Measurements from ENCODE around the gene C20orf173. TPM values are rescaled to one million over a fixed set of nuclear protein-coding genes. Genes with fewer than 3 reads are reported as not detected.

The C20orf173 gene, protein sequence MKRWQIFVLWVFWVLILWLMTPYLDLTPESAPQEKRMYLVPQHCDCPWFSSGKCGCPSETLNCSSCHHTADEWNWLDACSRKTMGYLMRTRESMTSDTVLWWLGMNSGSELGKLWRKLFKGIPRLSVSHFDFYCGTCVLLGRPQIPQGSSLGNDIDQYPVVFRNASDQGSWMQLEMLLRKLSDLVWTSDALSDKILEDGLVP
- not detected in 2 replicates for total RNA-seq

DNA sequence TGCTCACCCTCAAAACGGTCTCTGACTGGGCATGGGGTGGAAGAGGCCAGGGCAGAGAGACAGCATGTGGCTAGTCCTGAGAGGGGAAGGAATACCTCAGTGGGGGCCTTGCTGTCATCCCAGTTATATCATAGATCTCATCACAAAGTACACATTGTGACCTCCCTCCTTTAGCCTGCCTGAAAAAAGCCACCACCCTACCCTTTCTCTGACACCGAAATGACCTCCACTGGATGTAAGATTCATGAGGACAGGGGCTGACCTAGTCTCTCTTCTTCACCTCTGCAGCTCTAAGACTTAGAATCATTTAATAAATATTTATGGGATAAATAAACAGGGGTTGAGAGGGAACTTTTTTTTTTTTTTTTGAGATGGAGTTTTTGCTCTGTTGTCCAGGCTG is at the start of gene C20orf173:
C20orf173 (minus strand) TSS at position 101 of the 400 bp plus-strand sequence. CDS start 279 bp downstream, outside the sequence.

DNA sequence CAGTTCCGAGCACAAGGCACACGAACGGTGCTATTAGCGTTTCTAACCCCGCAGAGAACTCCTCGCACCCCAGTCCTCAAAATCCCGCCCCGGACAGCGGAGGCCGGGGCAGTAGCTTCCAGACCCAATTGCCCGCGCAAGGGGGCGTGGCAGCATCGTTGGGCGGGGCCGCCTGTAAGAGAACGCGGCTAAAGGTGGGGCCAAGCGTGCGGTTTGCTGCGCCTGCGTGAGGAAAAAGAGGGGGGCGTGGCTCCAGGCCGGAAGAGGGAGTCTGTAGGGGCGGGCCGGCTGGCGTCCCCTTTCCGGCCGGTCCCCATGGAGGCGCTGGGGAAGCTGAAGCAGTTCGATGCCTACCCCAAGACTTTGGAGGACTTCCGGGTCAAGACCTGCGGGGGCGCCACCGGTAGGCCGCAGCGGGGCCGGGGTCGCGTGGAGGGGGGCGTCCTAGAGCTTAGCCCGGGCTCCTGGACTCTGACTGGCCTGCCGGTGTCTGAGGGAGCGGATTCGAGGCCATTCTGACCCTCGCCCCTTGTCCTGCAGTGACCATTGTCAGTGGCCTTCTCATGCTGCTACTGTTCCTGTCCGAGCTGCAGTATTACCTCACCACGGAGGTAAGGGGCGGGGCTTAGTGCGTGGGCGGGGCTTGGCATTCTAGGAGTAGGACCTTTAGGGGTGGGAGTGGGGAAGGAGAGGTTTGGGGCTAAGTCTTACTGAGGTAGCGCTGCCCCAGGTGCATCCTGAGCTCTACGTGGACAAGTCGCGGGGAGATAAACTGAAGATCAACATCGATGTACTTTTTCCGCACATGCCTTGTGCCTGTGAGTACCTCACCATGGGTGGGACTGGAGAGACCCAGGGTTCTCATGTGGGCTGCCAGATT is 12.6 kb upstream of the C20orf173 start, which contains the start of gene ERGIC3:
ERGIC3 (plus strand) TSS at position 296 of the 880 bp plus-strand sequence; CDS start at position 316, 20 bp downstream.

Other genes with a start within 250 kb of the C20orf173 start
- gene EIF6, start 244.9 kb downstream of the C20orf173 start, total RNA-seq, result 89.0 and 110 TPM in 2 replicates
- gene FAM83C, start 237.2 kb downstream of the C20orf173 start, total RNA-seq, result not detected in 2 replicates
- gene UQCC1, start 117.7 kb downstream of the C20orf173 start, total RNA-seq, result 22.0 and 22.5 TPM in 2 replicates
- gene GDF5, start 91.4 kb downstream of the C20orf173 start, total RNA-seq, result 1.7 and 2.1 TPM in 2 replicates
- 11.9 and 29.0 TPM in 2 replicates for gene CEP250, start 74.1 kb downstream of the C20orf173 start, total RNA-seq
- 444 and 536 TPM in 2 replicates for gene ERGIC3, start 12.4 kb upstream of the C20orf173 start, total RNA-seq
- 11.9 and 22.0 TPM in 2 replicates for gene SPAG4, start 86.2 kb upstream of the C20orf173 start, total RNA-seq
- 147 and 199 TPM in 2 replicates for gene CPNE1, start 135.2 kb upstream of the C20orf173 start, total RNA-seq
- gene RBM12, start 135.2 kb upstream of the C20orf173 start, total RNA-seq, result 25.5 and 38.6 TPM in 2 replicates
- gene NFS1, start 169.7 kb upstream of the C20orf173 start, total RNA-seq, result 19.1 and 25.7 TPM in 2 replicates
- 352 and 507 TPM in 2 replicates for gene ROMO1, start 169.8 kb upstream of the C20orf173 start, total RNA-seq
- gene RBM39, start 212.6 kb upstream of the C20orf173 start, total RNA-seq, result 319 and 352 TPM in 2 replicates
- 18.8 and 21.4 TPM in 2 replicates for gene PHF20, start 242.4 kb upstream of the C20orf173 start, total RNA-seq

Measured in smooth muscle cell of bladder (primary cell).